ENCODE measurements around the gene RSAD1.

RSAD1 gene

GRCh38 chr17:50444841-50445715 lies 33.6 kb upstream of the RSAD1 start:
- H3K27ac ChIP-seq (ENCODE audit: low read length) = no peak overlapping the region
- no peak overlapping the region for H3K4me3 ChIP-seq (ENCODE audit: low read length)
- H3K9ac ChIP-seq (ENCODE audit: low read length) = no peak overlapping the region
- no peaks in the 10 kb centered on the region for H3K9me3 ChIP-seq (ENCODE audit: control insufficient read depth, low read depth, low read length)
- H3K36me3 ChIP-seq (ENCODE audit: control insufficient read depth, low read depth, low read length) = no peaks in the 10 kb centered on the region
- no peaks in the 10 kb centered on the region for H3K4me1 ChIP-seq (ENCODE audit: control insufficient read depth, low read depth, low read length)
- H3K27me3 ChIP-seq (ENCODE audit: control insufficient read depth, insufficient read depth, low read length) = no peaks in the 10 kb centered on the region

GRCh38 chr17:50445730-50446325 lies 32.8 kb upstream of the RSAD1 start:
- Histone ChIP-seq H3K4me1 (ENCODE audit: control insufficient read depth, low read depth, low read length) (no peaks in the 10 kb centered on the region), H3K9ac (ENCODE audit: low read length) (no peak overlapping the region), H3K4me3 (ENCODE audit: low read length) (no peak overlapping the region), H3K9me3 (ENCODE audit: control insufficient read depth, low read depth, low read length) (no peaks in the 10 kb centered on the region), H3K36me3 (ENCODE audit: control insufficient read depth, low read depth, low read length) (no peaks in the 10 kb centered on the region), H3K27ac (ENCODE audit: low read length) (no peak overlapping the region), H3K27me3 (ENCODE audit: control insufficient read depth, insufficient read depth, low read length) (no peaks in the 10 kb centered on the region)

GRCh38 chr17:50447870-50448595 lies 30.6 kb upstream of the RSAD1 start:
- Histone ChIP-seq H3K36me3 (ENCODE audit: control insufficient read depth, low read depth, low read length) (no peaks in the 10 kb centered on the region), H3K27ac (ENCODE audit: low read length) (no peak overlapping the region), H3K4me1 (ENCODE audit: control insufficient read depth, low read depth, low read length) (no peaks in the 10 kb centered on the region), H3K27me3 (ENCODE audit: control insufficient read depth, insufficient read depth, low read length) (no peaks in the 10 kb centered on the region), H3K9ac (ENCODE audit: low read length) (no peak overlapping the region), H3K9me3 (ENCODE audit: control insufficient read depth, low read depth, low read length) (no peaks in the 10 kb centered on the region), H3K4me3 (ENCODE audit: low read length) (no peak overlapping the region)

- H3K9ac ChIP-seq (ENCODE audit: low read length) = no peak overlapping the region
- H3K4me1 ChIP-seq (ENCODE audit: control insufficient read depth, low read depth, low read length) = no peaks in the 10 kb centered on the region
- no peaks in the 10 kb centered on the region for H3K9me3 ChIP-seq (ENCODE audit: control insufficient read depth, low read depth, low read length)
- no peak overlapping the region for H3K4me3 ChIP-seq (ENCODE audit: low read length)
- no peaks in the 10 kb centered on the region for H3K27me3 ChIP-seq (ENCODE audit: control insufficient read depth, insufficient read depth, low read length)
- no peaks in the 10 kb centered on the region for H3K36me3 ChIP-seq (ENCODE audit: control insufficient read depth, low read depth, low read length)
- H3K27ac ChIP-seq (ENCODE audit: low read length) = no peak overlapping the region
Observed at GRCh38 chr17:50448643-50449042, 30.0 kb upstream of the RSAD1 start.

GRCh38 chr17:50451943-50452629 lies 26.6 kb upstream of the RSAD1 start:
- Histone ChIP-seq H3K9me3 (ENCODE audit: control insufficient read depth, low read depth, low read length) (no peaks in the 10 kb centered on the region), H3K4me3 (ENCODE audit: low read length) (no peak overlapping the region), H3K9ac (ENCODE audit: low read length) (no peak overlapping the region), H3K4me1 (ENCODE audit: control insufficient read depth, low read depth, low read length) (no peaks in the 10 kb centered on the region), H3K36me3 (ENCODE audit: control insufficient read depth, low read depth, low read length) (no peaks in the 10 kb centered on the region), H3K27me3 (ENCODE audit: control insufficient read depth, insufficient read depth, low read length) (no peaks in the 10 kb centered on the region), H3K27ac (ENCODE audit: low read length) (no peak overlapping the region)

- no peaks in the 10 kb centered on the region for H3K36me3 ChIP-seq (ENCODE audit: control insufficient read depth, low read depth, low read length)
- H3K27me3 ChIP-seq (ENCODE audit: control insufficient read depth, insufficient read depth, low read length) = no peaks in the 10 kb centered on the region
- no peak overlapping the region for H3K9ac ChIP-seq (ENCODE audit: low read length)
- H3K27ac ChIP-seq (ENCODE audit: low read length) = no peak overlapping the region
- no peaks in the 10 kb centered on the region for H3K9me3 ChIP-seq (ENCODE audit: control insufficient read depth, low read depth, low read length)
- no peaks in the 10 kb centered on the region for H3K4me1 ChIP-seq (ENCODE audit: control insufficient read depth, low read depth, low read length)
- H3K4me3 ChIP-seq (ENCODE audit: low read length) = no peak overlapping the region
Observed at GRCh38 chr17:50452630-50453300, 25.9 kb upstream of the RSAD1 start.

GRCh38 chr17:50453901-50454300 lies 24.8 kb upstream of the RSAD1 start:
- no peaks in the 10 kb centered on the region for H3K27me3 ChIP-seq (ENCODE audit: control insufficient read depth, insufficient read depth, low read length)
- no peaks in the 10 kb centered on the region for H3K36me3 ChIP-seq (ENCODE audit: control insufficient read depth, low read depth, low read length)
- H3K27ac ChIP-seq (ENCODE audit: low read length) = no peak overlapping the region
- no peak overlapping the region for H3K9ac ChIP-seq (ENCODE audit: low read length)
- H3K4me3 ChIP-seq (ENCODE audit: low read length) = no peak overlapping the region
- no peaks in the 10 kb centered on the region for H3K9me3 ChIP-seq (ENCODE audit: control insufficient read depth, low read depth, low read length)
- H3K4me1 ChIP-seq (ENCODE audit: control insufficient read depth, low read depth, low read length) = no peaks in the 10 kb centered on the region

GRCh38 chr17:50457621-50458020 lies 21.0 kb upstream of the RSAD1 start:
- H3K4me1 ChIP-seq (ENCODE audit: control insufficient read depth, low read depth, low read length) = no peaks in the 10 kb centered on the region
- no peaks in the 10 kb centered on the region for H3K9me3 ChIP-seq (ENCODE audit: control insufficient read depth, low read depth, low read length)
- H3K36me3 ChIP-seq (ENCODE audit: control insufficient read depth, low read depth, low read length) = no peaks in the 10 kb centered on the region
- no peak overlapping the region for H3K27ac ChIP-seq (ENCODE audit: low read length)
- no peak overlapping the region for H3K4me3 ChIP-seq (ENCODE audit: low read length)
- no peak overlapping the region for H3K9ac ChIP-seq (ENCODE audit: low read length)
- H3K27me3 ChIP-seq (ENCODE audit: control insufficient read depth, insufficient read depth, low read length) = no peaks in the 10 kb centered on the region

GRCh38 chr17:50458270-50458669 lies 20.4 kb upstream of the RSAD1 start:
- Histone ChIP-seq H3K4me1 (ENCODE audit: control insufficient read depth, low read depth, low read length) (no peaks in the 10 kb centered on the region), H3K36me3 (ENCODE audit: control insufficient read depth, low read depth, low read length) (no peaks in the 10 kb centered on the region), H3K9ac (ENCODE audit: low read length) (no peak overlapping the region), H3K4me3 (ENCODE audit: low read length) (no peak overlapping the region), H3K9me3 (ENCODE audit: control insufficient read depth, low read depth, low read length) (no peaks in the 10 kb centered on the region), H3K27ac (ENCODE audit: low read length) (no peak overlapping the region), H3K27me3 (ENCODE audit: control insufficient read depth, insufficient read depth, low read length) (no peaks in the 10 kb centered on the region)

GRCh38 chr17:50458701-50459676 lies 19.7 kb upstream of the RSAD1 start:
- Histone ChIP-seq H3K9me3 (ENCODE audit: control insufficient read depth, low read depth, low read length) (no peaks in the 10 kb centered on the region), H3K36me3 (ENCODE audit: control insufficient read depth, low read depth, low read length) (no peaks in the 10 kb centered on the region), H3K27me3 (ENCODE audit: control insufficient read depth, insufficient read depth, low read length) (no peaks in the 10 kb centered on the region), H3K4me1 (ENCODE audit: control insufficient read depth, low read depth, low read length) (no peaks in the 10 kb centered on the region), H3K27ac (ENCODE audit: low read length) (no peak overlapping the region), H3K9ac (ENCODE audit: low read length) (no peak overlapping the region), H3K4me3 (ENCODE audit: low read length) (no peak overlapping the region)

All from iPS-18a (cell line).